Vagina (tissue), 2 donors: ENCODE results near the gene MPP7.

Source experiments
- CTCF ChIP-seq, 3 experiments: fragments of 450-650 bp in 2 of 3; fragments of 200-600 bp in 1 of 3; sonication (generic) in 1 of 3; IDR thresholded peaks; one replicate each; pipeline ENCODE4 v1.5.1; 2017 to 2019; ENCODE audit warnings: antibody characterized with exemption in 3 of 3, mild to moderate bottlenecking in 2 of 3, moderate library complexity in 2 of 3
- POLR2A ChIP-seq, 2 donors: fragments of 450-650 bp; IDR thresholded peaks; one replicate each; pipeline ENCODE4 v1.6.1; 2017; ENCODE audit warnings: antibody characterized with exemption in 2 of 2, mild to moderate bottlenecking in 2 of 2, moderate library complexity in 2 of 2
- POLR2AphosphoS5 ChIP-seq, 2 donors: sonication (generic); formaldehyde crosslinking; IDR thresholded peaks; one replicate each; pipeline ENCODE4 v1.9.0; 2017; ENCODE audit warnings: antibody characterized with exemption in 2 of 2, mild to moderate bottlenecking in 2 of 2, low read depth in 1 of 2; ENCODE audit not compliant: insufficient read depth in 1 of 2

GRCh38 chr10:28314211-28314610, 11.3 kb upstream of the MPP7 start:
- TF ChIP-seq POLR2A (IDR thresholded peaks at IDR 0.05) (no peak), CTCF (IDR thresholded peaks at IDR 0.05) (no peak), POLR2AphosphoS5 (IDR thresholded peaks at IDR 0.05; ENCODE audit: insufficient read depth in 1 of 2, low read depth in 1 of 2) (no peak)
